WTC11 (cell line): ENCODE results near the gene C19orf53. TPM values are rescaled to one million over a fixed set of nuclear protein-coding genes. Genes with fewer than 3 reads are reported as not detected.
A peak's percentile ranks its signal among the peaks of the same experiment; 100 is the strongest.
"Not testable (repeated sequence)": the region's sequence is repeated elsewhere in the genome, so short reads cannot be mapped to it uniquely, and the experiment has no call there.

Experiments
- ATAC-seq: fragments of 200-7000 bp; cut with Tn5 transposase; 2 replicates; pipeline ENCODE4 v1.10.0; 2021; ENCODE audit warnings: mild to moderate bottlenecking, moderate library complexity
- CTCF ChIA-PET: fragments of 300-600 bp; sonication (Branson Sonifier 250); formaldehyde crosslinking; loops from one replicate; lab custom pipeline; 2021; ENCODE audit warnings: antibody characterized with exemption; lab: Charles Lee
- POLR2A ChIA-PET: fragments of 350-600 bp; sonication (Branson Sonifier 250); formaldehyde crosslinking; loops from one replicate; lab custom pipeline; 2021; ENCODE audit warnings: antibody characterized with exemption; lab: Charles Lee
- DNase-seq: peaks from one replicate; pipeline ENCODE4 v3.0.0; 2021; ENCODE audit warnings: low spot score
- H3K27ac Mint-ChIP-seq: 2 replicates; pipeline ENCODE4 v1.8.0; 2021; ENCODE audit warnings: mixed read lengths
- H3K27me3 Mint-ChIP-seq: 2 replicates; pipeline ENCODE4 v1.8.0; 2021; ENCODE audit warnings: low read depth, mild to moderate bottlenecking, moderate library complexity, mixed read lengths
- H3K36me3 Mint-ChIP-seq: 2 replicates; pipeline ENCODE4 v1.8.0; 2021; ENCODE audit warnings: mixed read lengths
- H3K4me1 Mint-ChIP-seq: 2 replicates; pipeline ENCODE4 v1.8.0; 2022; ENCODE audit warnings: mixed read lengths
- H3K4me3 Mint-ChIP-seq: 2 replicates; pipeline ENCODE4 v1.8.0; 2021; ENCODE audit warnings: mild to moderate bottlenecking, moderate library complexity, mixed read lengths
- H3K9me3 Mint-ChIP-seq: 2 replicates; pipeline ENCODE4 v1.8.0; 2021; ENCODE audit warnings: mixed read lengths
- CREB1 ChIP-seq: sonication (generic); formaldehyde crosslinking; IDR thresholded peaks from 2 replicates; pipeline ENCODE4 v1.8.0; 2023; ENCODE audit warnings: mild to moderate bottlenecking, missing genetic modification reagents
- CREM ChIP-seq: sonication (generic); formaldehyde crosslinking; IDR thresholded peaks from 2 replicates; pipeline ENCODE4 v1.8.1; 2022; ENCODE audit warnings: mild to moderate bottlenecking, missing genetic modification reagents, moderate library complexity
- ELF4 ChIP-seq: sonication (generic); formaldehyde crosslinking; IDR thresholded peaks from 2 replicates; pipeline ENCODE4 v1.8.1; 2022; ENCODE audit warnings: low read depth, mild to moderate bottlenecking, moderate library complexity, missing genetic modification reagents
- ETV6 ChIP-seq: sonication (generic); formaldehyde crosslinking; IDR thresholded peaks from 2 replicates; pipeline ENCODE4 v1.8.1; 2022; ENCODE audit warnings: mild to moderate bottlenecking, missing genetic modification reagents
- FOXP1 ChIP-seq: sonication (generic); formaldehyde crosslinking; IDR thresholded peaks from 2 replicates; pipeline ENCODE4 v1.8.0; 2022; ENCODE audit warnings: missing genetic modification reagents, mild to moderate bottlenecking, moderate library complexity, borderline replicate concordance
- HMGA2 ChIP-seq: fragments of 250-450 bp; sonication (Bioruptor Pico); IDR thresholded peaks from 2 replicates; pipeline ENCODE4 v1.4.0; 2021; ENCODE audit warnings: mild to moderate bottlenecking, moderate library complexity
- IRF2 ChIP-seq: sonication (generic); formaldehyde crosslinking; IDR thresholded peaks from 2 replicates; pipeline ENCODE4 v1.8.0; 2022; ENCODE audit warnings: low read depth, missing genetic modification reagents, borderline replicate concordance
- KAT7 ChIP-seq: sonication (generic); formaldehyde crosslinking; IDR thresholded peaks from 2 replicates; pipeline ENCODE4 v1.8.1; 2023; ENCODE audit warnings: missing genetic modification reagents, mild to moderate bottlenecking, borderline replicate concordance
- PRRX2 ChIP-seq: fragments of 250-450 bp; sonication (Bioruptor Pico); IDR thresholded peaks from 2 replicates; pipeline ENCODE4 v1.8.0; 2021; ENCODE audit warnings: mild to moderate bottlenecking
- SP1 ChIP-seq: sonication (generic); formaldehyde crosslinking; conservative IDR thresholded peaks from 2 replicates; pipeline ENCODE4 v1.8.1; 2022; ENCODE audit warnings: missing genetic modification reagents
- TEAD1 ChIP-seq: sonication (generic); formaldehyde crosslinking; IDR thresholded peaks from 2 replicates; pipeline ENCODE4 v1.8.0; 2022; ENCODE audit warnings: mild to moderate bottlenecking, missing genetic modification reagents
- TP53 ChIP-seq: sonication (generic); formaldehyde crosslinking; IDR thresholded peaks from 2 replicates; pipeline ENCODE4 v1.8.1; 2023; ENCODE audit warnings: mild to moderate bottlenecking, missing genetic modification reagents
- ZNF121 ChIP-seq: sonication (generic); formaldehyde crosslinking; IDR thresholded peaks from 2 replicates; pipeline ENCODE4 v1.8.0; 2023; ENCODE audit warnings: missing genetic modification reagents
- ZNF219 ChIP-seq: sonication (generic); formaldehyde crosslinking; IDR thresholded peaks from 2 replicates; pipeline ENCODE4 v1.8.0; 2023; ENCODE audit warnings: missing genetic modification reagents, mild to moderate bottlenecking, borderline replicate concordance
- total RNA-seq: library from RNA; stranded (reverse); gene quantifications from 3 replicates; pipeline ENCODE4 v1.2.3, GENCODE V29; 2021
- TF ChIP-seq, protein P1 (sequence below): fragments of 250-450 bp; sonication (Bioruptor Pico); IDR thresholded peaks from 2 replicates; pipeline ENCODE4 v1.9.0; 2021; ENCODE audit warnings: mild to moderate bottlenecking
- TF ChIP-seq, protein P2 (sequence below): fragments of 250-450 bp; sonication (Bioruptor Pico); IDR thresholded peaks from 2 replicates; pipeline ENCODE4 v1.8.0; 2021; ENCODE audit warnings: mild to moderate bottlenecking
- TF ChIP-seq, protein P3 (sequence below): sonication (generic); formaldehyde crosslinking; IDR thresholded peaks from 2 replicates; pipeline ENCODE4 v1.8.1; 2022; ENCODE audit warnings: mild to moderate bottlenecking, moderate library complexity, missing genetic modification reagents
- TF ChIP-seq, protein P4 (sequence below): fragments of 250-450 bp; sonication (Bioruptor Pico); IDR thresholded peaks from 2 replicates; pipeline ENCODE4 v2.1.2; 2022; ENCODE audit warnings: mild to moderate bottlenecking, moderate library complexity

Gene C19orf53
- total RNA-seq, 1 experiment from 2014 or later = 102 TPM

DNA sequence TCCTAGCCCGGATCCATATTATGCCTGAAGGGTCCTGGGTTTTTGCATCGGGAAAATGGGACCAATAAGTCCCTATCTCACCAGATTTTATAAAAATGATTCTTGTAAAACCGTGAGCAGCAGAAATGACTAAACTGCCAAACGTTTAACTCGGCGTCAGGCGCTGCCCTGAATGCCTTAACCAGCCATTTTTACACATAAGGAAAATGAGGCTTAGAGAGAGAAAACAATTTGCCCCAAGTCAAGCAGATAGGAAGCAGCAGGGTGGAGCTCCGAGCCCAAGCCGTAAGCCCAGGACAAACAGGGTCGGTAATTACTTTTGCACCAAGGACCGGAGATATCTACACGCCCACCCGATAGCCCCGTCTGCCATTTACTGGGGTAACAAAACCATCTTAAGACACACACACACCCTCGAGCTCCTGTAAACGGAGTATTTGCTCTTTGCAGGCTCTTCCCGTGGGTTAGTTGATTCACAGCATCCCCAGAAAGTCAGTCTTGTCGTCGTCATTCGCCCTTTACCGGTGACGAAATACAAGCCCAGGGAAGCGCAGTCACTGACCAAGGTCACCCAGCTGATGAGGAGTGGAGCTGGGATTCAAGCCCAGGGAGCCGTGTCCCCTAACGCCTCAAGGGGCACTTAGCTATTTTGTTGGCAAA, 26.0 kb upstream of the C19orf53 start:
- Mint-ChIP-seq H3K4me3 (peak overlapping the region; percentile 96), H3K4me1 (peaks cover 9% of the 10 kb centered on the region), H3K36me3 (no peaks in the 10 kb centered on the region), H3K9me3 (peaks cover 6% of the 10 kb centered on the region), H3K27ac (peak overlapping the region; percentile 92), H3K27me3 (no peaks in the 10 kb centered on the region; the same call in 1 of the 2 replicates)
- ATAC-seq = no peak
- CTCF ChIA-PET = interaction anchor here (0.5 to 2.4 kb wide), 18 partner anchors 10 to 324 kb away, joined by 3 to 20 read pairs (median 4); partner anchors contain the start of genes C19orf53, IL27RA, MISP3 and MRI1
- TF ChIP-seq TEAD1 = 0 out of 2 replicates have a peak, but pooled peaks have one; percentile 2
- TF ChIP-seq, protein P1, sequence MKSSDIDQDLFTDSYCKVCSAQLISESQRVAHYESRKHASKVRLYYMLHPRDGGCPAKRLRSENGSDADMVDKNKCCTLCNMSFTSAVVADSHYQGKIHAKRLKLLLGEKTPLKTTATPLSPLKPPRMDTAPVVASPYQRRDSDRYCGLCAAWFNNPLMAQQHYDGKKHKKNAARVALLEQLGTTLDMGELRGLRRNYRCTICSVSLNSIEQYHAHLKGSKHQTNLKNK = no peak
- DNase-seq = no peak
- POLR2A ChIA-PET = interaction anchor here (1.0 to 1.6 kb wide), 6 partner anchors 15 to 593 kb away, joined by 3 to 6 read pairs (median 4); partner anchors contain the start of genes C19orf53 and ZSWIM4

DNA sequence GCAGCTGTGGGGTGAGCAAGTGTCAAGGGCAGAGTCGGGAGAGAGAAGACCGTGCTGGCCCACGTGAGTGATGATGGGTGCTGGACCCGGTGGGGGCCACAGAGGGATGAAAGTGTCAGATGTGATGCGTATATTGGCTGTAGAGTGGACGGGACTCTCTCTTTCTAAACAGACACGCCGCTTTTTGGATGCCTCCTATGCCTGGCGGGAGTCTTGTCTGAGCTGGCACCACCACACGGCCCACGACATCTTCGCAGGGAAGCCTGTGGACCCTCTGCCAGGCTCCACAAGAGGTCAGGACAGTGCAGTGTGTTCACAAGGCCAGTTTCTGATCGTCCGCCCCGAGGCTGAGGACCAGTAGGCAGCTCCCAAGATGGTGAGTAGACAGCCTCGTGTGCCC, 22.8 kb upstream of the C19orf53 start:
- peaks cover 17% of the 10 kb centered on the region for H3K36me3 Mint-ChIP-seq
- no peak for TF ChIP-seq PRRX2 (CRISPR knock-in tag)
- TF ChIP-seq, protein P2, sequence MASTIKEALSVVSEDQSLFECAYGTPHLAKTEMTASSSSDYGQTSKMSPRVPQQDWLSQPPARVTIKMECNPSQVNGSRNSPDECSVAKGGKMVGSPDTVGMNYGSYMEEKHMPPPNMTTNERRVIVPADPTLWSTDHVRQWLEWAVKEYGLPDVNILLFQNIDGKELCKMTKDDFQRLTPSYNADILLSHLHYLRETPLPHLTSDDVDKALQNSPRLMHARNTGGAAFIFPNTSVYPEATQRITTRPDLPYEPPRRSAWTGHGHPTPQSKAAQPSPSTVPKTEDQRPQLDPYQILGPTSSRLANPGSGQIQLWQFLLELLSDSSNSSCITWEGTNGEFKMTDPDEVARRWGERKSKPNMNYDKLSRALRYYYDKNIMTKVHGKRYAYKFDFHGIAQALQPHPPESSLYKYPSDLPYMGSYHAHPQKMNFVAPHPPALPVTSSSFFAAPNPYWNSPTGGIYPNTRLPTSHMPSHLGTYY (CRISPR knock-in tag) = no peak
- TF ChIP-seq ZNF219 = no peak
- no peak for TF ChIP-seq KAT7 (CRISPR knock-in tag)
- TF ChIP-seq HMGA2 (CRISPR knock-in tag) = no peak
- TF ChIP-seq, protein P1 = no peak
- TF ChIP-seq FOXP1 (CRISPR knock-in tag) = no peak
- no peak for TF ChIP-seq ETV6 (CRISPR knock-in tag)
- TF ChIP-seq CREB1 (CRISPR knock-in tag) = no peak
- TF ChIP-seq, protein P3, sequence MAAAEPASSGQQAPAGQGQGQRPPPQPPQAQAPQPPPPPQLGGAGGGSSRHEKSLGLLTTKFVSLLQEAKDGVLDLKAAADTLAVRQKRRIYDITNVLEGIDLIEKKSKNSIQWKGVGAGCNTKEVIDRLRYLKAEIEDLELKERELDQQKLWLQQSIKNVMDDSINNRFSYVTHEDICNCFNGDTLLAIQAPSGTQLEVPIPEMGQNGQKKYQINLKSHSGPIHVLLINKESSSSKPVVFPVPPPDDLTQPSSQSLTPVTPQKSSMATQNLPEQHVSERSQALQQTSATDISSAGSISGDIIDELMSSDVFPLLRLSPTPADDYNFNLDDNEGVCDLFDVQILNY (CRISPR knock-in tag) = no peak
- no peak for TF ChIP-seq TP53
- no peak for TF ChIP-seq SP1 (CRISPR knock-in tag)
- TF ChIP-seq, protein P4, sequence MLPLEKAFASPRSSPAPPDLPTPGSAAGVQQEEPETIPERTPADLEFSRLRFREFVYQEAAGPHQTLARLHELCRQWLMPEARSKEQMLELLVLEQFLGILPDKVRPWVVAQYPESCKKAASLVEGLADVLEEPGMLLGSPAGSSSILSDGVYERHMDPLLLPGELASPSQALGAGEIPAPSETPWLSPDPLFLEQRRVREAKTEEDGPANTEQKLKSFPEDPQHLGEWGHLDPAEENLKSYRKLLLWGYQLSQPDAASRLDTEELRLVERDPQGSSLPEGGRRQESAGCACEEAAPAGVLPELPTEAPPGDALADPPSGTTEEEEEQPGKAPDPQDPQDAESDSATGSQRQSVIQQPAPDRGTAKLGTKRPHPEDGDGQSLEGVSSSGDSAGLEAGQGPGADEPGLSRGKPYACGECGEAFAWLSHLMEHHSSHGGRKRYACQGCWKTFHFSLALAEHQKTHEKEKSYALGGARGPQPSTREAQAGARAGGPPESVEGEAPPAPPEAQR (CRISPR knock-in tag) = no peak
- no peak for TF ChIP-seq IRF2
- no peak for TF ChIP-seq CREM (CRISPR knock-in tag)
- no peak for TF ChIP-seq ELF4
- TF ChIP-seq ZNF121 (CRISPR knock-in tag) = no peak
- TF ChIP-seq, all 79 proteins: peak for 0
- ATAC-seq = no peak
- DNase-seq = no peak
- Mint-ChIP-seq H3K27ac (no peak overlapping the region), H3K27me3 (no peaks in the 10 kb centered on the region; the same call in 1 of the 2 replicates), H3K4me1 (peaks cover 6% of the 10 kb centered on the region), H3K4me3 (no peak overlapping the region), H3K9me3 (peaks cover 6% of the 10 kb centered on the region)
- ChIA-PET POLR2A (no interaction called here), CTCF (interaction anchor here (0.8 to 1.2 kb wide), 3 partner anchors 14 to 111 kb away, joined by 3 to 6 read pairs (median 3); no protein-coding TSS in a partner anchor)

DNA sequence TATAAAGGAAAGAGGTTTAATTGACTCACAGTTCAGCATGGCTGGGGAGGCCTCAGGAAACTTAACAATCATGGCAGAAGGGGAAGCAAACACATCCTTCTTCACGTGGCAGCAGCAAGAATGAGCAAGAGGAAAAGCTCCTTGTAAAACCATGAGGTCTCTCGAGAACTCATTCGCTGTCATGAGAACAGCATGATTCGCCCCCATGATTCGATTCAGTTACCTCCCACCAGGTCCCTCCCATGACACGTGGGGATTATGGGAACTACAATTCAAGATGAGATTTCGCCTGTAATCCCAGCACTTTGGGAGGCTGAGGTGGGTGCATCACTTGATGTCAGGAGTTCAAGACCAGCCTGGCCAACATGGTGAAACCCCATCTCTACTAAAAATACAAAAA, 20.6 kb upstream of the C19orf53 start:
- H3K4me1 Mint-ChIP-seq, DNase-seq, POLR2A ChIA-PET, H3K27me3 Mint-ChIP-seq, ATAC-seq, CTCF ChIA-PET, H3K4me3 Mint-ChIP-seq, H3K27ac Mint-ChIP-seq, H3K9me3 Mint-ChIP-seq: not testable (repeated sequence)
- H3K36me3 Mint-ChIP-seq = peaks cover 29% of the 10 kb centered on the region
